ENCODE data around the gene RXFP2.
A peak's percentile ranks its signal among the peaks of the same experiment; 100 is the strongest.

Gene RXFP2

GRCh38 chr13:31786011-31786410 is 46.7 kb downstream of the RXFP2 start:
- TF ChIP-seq, protein P1, sequence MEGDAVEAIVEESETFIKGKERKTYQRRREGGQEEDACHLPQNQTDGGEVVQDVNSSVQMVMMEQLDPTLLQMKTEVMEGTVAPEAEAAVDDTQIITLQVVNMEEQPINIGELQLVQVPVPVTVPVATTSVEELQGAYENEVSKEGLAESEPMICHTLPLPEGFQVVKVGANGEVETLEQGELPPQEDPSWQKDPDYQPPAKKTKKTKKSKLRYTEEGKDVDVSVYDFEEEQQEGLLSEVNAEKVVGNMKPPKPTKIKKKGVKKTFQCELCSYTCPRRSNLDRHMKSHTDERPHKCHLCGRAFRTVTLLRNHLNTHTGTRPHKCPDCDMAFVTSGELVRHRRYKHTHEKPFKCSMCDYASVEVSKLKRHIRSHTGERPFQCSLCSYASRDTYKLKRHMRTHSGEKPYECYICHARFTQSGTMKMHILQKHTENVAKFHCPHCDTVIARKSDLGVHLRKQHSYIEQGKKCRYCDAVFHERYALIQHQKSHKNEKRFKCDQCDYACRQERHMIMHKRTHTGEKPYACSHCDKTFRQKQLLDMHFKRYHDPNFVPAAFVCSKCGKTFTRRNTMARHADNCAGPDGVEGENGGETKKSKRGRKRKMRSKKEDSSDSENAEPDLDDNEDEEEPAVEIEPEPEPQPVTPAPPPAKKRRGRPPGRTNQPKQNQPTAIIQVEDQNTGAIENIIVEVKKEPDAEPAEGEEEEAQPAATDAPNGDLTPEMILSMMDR (IDR thresholded peaks at IDR 0.05): no peak

DNA sequence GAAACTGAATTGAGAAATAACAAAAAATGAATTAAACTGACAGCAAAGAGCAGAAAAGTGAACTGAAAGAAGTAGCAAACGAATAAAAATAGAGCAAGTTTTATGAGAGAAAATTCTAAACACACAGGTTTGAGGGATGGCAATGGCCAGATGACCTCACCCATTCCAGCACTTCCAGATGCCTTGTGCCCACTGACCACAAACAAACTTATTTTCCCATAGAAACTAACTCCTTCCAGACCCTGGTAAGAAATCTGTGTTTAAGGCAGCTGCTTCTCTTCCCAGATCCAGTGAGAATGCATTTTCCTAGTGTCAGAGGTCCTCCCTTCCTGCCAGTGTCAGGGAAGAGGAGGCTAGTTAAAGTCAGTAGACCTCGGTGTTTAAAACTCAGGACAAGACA is 51.7 kb downstream of the RXFP2 start:
- TF ChIP-seq, protein P1 (IDR thresholded peaks at IDR 0.05): no peak

- TF ChIP-seq, protein P1 (IDR thresholded peaks at IDR 0.05): no peak
Observed at GRCh38 chr13:31793246-31793645, 53.9 kb downstream of the RXFP2 start.

DNA sequence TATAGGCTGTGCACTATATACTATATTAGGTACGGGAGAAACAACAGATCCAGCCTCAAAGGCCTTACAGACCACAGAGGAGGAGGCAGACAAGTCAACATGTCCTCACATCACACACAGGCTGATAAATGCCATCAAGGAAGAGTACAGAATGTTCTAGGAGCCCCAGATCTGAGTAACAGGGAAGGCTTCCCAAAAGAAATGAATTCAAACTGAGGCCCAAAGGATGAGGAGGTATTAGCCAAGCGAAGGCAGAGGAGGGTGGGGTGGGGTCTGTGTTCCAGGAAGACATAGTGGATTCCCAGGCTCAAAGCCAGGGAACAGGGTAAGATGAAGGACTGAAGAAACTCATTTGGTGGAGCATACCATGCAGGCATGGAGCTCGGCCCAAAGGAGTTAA is 55.1 kb downstream of the RXFP2 start:
- TF ChIP-seq, protein P1 (IDR thresholded peaks at IDR 0.05): no peak

DNA sequence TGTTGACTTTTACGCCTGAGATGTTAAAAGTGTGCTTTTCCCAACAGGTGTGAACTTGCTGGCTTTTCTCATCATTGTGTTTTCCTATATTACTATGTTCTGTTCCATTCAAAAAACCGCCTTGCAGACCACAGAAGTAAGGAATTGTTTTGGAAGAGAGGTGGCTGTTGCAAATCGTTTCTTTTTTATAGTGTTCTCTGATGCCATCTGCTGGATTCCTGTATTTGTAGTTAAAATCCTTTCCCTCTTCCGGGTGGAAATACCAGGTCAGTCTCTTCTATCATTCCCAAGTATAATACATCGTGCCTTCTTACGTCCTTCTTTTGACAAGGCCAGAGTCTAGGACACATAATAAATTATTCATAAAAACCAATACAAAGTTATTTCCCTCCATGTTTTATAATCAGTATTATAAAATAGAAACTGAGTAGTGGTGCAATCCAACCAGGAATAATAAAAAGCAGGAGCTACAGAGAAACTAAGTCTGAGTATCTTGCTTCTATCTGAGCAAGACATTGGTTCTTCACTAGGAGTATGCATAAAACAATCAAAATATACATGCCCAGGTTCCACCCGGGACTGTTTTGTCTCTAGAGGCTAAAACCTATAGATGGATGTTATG is 57.9 kb downstream of the RXFP2 start:
- TF ChIP-seq, protein P1 (IDR thresholded peaks at IDR 0.05): peak; percentile 55

GRCh38 chr13:31798189-31798588 is 58.9 kb downstream of the RXFP2 start:
- TF ChIP-seq, protein P1 (IDR thresholded peaks at IDR 0.05): no peak

DNA sequence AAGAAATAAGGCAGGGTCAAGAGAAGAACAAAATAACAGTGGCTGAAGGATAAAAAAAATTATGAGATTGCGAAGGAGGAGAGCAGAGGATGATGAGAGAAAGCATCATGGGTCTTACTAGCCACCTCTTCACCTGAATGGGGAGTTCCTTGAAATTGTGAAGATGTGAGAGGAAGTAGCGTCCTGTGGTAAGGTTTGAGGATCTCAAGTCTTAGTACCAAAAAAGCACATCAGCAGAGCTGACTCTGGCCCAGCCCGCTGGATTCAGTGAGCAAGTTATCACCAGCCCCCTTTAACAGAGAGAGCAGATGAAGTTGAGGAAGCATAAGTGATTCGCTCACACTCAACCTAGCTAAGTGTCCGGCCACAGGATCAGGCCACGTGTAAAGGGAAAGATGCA is 61.8 kb downstream of the RXFP2 start:
- TF ChIP-seq, protein P1 (IDR thresholded peaks at IDR 0.05): no peak

DNA sequence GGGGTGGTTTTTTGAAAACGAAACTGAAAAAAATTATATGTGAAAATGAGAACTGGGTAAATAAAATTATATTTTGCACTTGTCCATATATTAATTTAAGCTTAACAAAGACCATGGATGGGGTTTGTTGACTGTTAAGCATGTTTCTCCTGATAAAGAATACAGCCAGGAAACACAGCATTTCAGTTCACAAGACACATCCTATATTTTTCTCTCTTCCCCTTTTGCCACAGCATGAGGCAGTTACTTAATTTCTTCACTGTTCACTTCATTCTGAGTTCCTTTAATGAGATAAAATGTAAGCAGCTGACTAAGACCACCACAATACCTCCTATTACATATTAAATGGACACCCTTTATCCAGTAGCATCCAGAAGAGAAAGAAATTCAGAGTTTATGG is 64.0 kb downstream of the RXFP2 start:
- TF ChIP-seq, protein P1 (IDR thresholded peaks at IDR 0.05): no peak
